IMR-90 (cell line): ENCODE results near the gene SLC66A1. TPM values are rescaled to one million over a fixed set of nuclear protein-coding genes. Genes with fewer than 3 reads are reported as not detected.

Experiments used
- ATAC-seq: fragments of 200-7000 bp; cut with Tn5 transposase; 2 replicates; pipeline ENCODE4 v1.9.1; 2020; ENCODE audit warnings: low read depth, mild to moderate bottlenecking, moderate library complexity
- BruUV-seq: library from RNA; stranded (reverse); fragments of 400-500 nt; replicated peaks from 2 replicates; lab custom pipeline; 2021; lab: Mats Ljungman, UMichigan
- CTCF ChIA-PET: fragments of 300-600 bp; formaldehyde crosslinking; extraction: SDS; loops from one replicate; lab custom pipeline; 2021; ENCODE audit warnings: antibody characterized with exemption; lab: Yijun Ruan, JAX
- POLR2A ChIA-PET: fragments of 300-600 bp; sonication (Branson Sonifier 250); formaldehyde crosslinking; loops from one replicate; lab custom pipeline; 2022; ENCODE audit warnings: antibody characterized with exemption; ENCODE audit not compliant: unreplicated experiment; lab: Charles Lee
- DNase-seq: peaks from one replicate; pipeline ENCODE4 v3.0.0; 2013
- H2AFZ ChIP-seq: replicated peaks from 2 replicates; pipeline ENCODE3; 2013; ENCODE audit warnings: low read length, mild to moderate bottlenecking; ENCODE audit not compliant: poor library complexity
- H2AK5ac ChIP-seq: 2 replicates; pipeline ENCODE4 v1.6.1; 2013; ENCODE audit warnings: low read depth, low read length, inconsistent platforms
- H2AK9ac ChIP-seq: replicated peaks from 2 replicates; pipeline ENCODE3; 2013; ENCODE audit warnings: mild to moderate bottlenecking, low read depth, low read length, moderate library complexity; ENCODE audit not compliant: poor library complexity
- H2BK120ac ChIP-seq: 2 replicates; pipeline ENCODE4 v1.6.1; 2013; ENCODE audit warnings: low read depth, low read length, inconsistent platforms
- H2BK15ac ChIP-seq: 3 replicates; pipeline ENCODE4 v1.6.1; 2013; ENCODE audit warnings: low read depth, low read length, inconsistent platforms
- H2BK20ac ChIP-seq: 2 replicates; pipeline ENCODE4 v1.6.1; 2013; ENCODE audit warnings: low read depth, mild to moderate bottlenecking, inconsistent platforms, low read length, moderate library complexity
- H2BK5ac ChIP-seq: 2 replicates; pipeline ENCODE4 v1.6.1; 2013; ENCODE audit warnings: mild to moderate bottlenecking, low read depth, low read length, inconsistent platforms; ENCODE audit not compliant: poor library complexity, severe bottlenecking
- H3K14ac ChIP-seq: replicated peaks from 2 replicates; pipeline ENCODE4 v1.6.1; 2013; ENCODE audit warnings: low read depth, low read length, inconsistent platforms
- H3K18ac ChIP-seq: 2 replicates; pipeline ENCODE4 v1.6.1; 2013; ENCODE audit warnings: low read depth, low read length, control low read depth
- H3K23ac ChIP-seq: 2 replicates; pipeline ENCODE4 v1.6.1; 2013; ENCODE audit warnings: low read depth, low read length, inconsistent platforms
- H3K27ac ChIP-seq: 2 replicates; pipeline ENCODE4 v1.5.1; 2013; ENCODE audit warnings: mild to moderate bottlenecking, control low read depth, low read length; ENCODE audit not compliant: insufficient read depth
- H3K27me3 ChIP-seq: 2 replicates; pipeline ENCODE4 v1.6.1; 2013; ENCODE audit warnings: low read length; ENCODE audit not compliant: control insufficient read depth, insufficient read depth
- H3K36me3 ChIP-seq: 2 replicates; pipeline ENCODE4 v1.6.1; 2013; ENCODE audit warnings: low read length, mixed read lengths; ENCODE audit not compliant: control insufficient read depth, insufficient read depth
- H3K4ac ChIP-seq: 2 replicates; pipeline ENCODE4 v1.6.1; 2013; ENCODE audit warnings: low read depth, low read length, inconsistent platforms
- H3K4me1 ChIP-seq: 2 replicates; pipeline ENCODE4 v1.6.1; 2013; ENCODE audit warnings: low read length, mixed read lengths; ENCODE audit not compliant: control insufficient read depth, insufficient read depth
- H3K4me2 ChIP-seq: 2 replicates; pipeline ENCODE4 v1.6.1; 2013; ENCODE audit warnings: low read depth, mild to moderate bottlenecking, control low read depth, low read length, moderate library complexity
- H3K4me3 ChIP-seq: 2 replicates; pipeline ENCODE4 v1.5.1; 2013; ENCODE audit warnings: low read depth, mild to moderate bottlenecking, control low read depth, low read length, moderate library complexity; ENCODE audit not compliant: insufficient read depth
- H3K56ac ChIP-seq: 2 replicates; pipeline ENCODE4 v1.6.1; 2013; ENCODE audit warnings: low read length, inconsistent platforms; ENCODE audit not compliant: insufficient read depth; ENCODE audit errors: extremely low read depth
- H3K79me1 ChIP-seq, 2 experiments: 2 replicates each; pipeline ENCODE4 v1.6.1; 2013; ENCODE audit warnings: low read length in 2 of 2, inconsistent platforms in 1 of 2, low read depth in 1 of 2
- H3K9ac ChIP-seq: 2 replicates; pipeline ENCODE4 v1.6.1; 2013; ENCODE audit warnings: low read depth, low read length, control low read depth
- H3K9me1 ChIP-seq: 2 replicates; pipeline ENCODE4 v1.6.1; 2013; ENCODE audit warnings: low read length, inconsistent platforms; ENCODE audit not compliant: insufficient read depth
- H3K9me3 ChIP-seq: 2 replicates; pipeline ENCODE4 v1.6.1; 2013; ENCODE audit warnings: low read length; ENCODE audit not compliant: control insufficient read depth, insufficient read depth
- H4K20me1 ChIP-seq: 2 replicates; pipeline ENCODE4 v1.6.1; 2013; ENCODE audit warnings: low read length, inconsistent platforms; ENCODE audit not compliant: insufficient read depth
- H4K5ac ChIP-seq: 2 replicates; pipeline ENCODE4 v1.6.1; 2013; ENCODE audit warnings: mild to moderate bottlenecking, low read depth, low read length, control low read depth
- H4K8ac ChIP-seq, 2 experiments: 2 replicates each; pipeline ENCODE4 v1.6.1; 2013; ENCODE audit warnings: low read depth in 2 of 2, low read length in 2 of 2, control low read depth in 1 of 2, inconsistent platforms in 1 of 2
- H4K91ac ChIP-seq: 2 replicates; pipeline ENCODE4 v1.6.1; 2013; ENCODE audit warnings: low read depth, low read length, inconsistent platforms; ENCODE audit not compliant: insufficient read depth
- BHLHE40 ChIP-seq: fragments of 150-350 bp; IDR thresholded peaks from 2 replicates; pipeline ENCODE4 v1.6.1; 2016; ENCODE audit warnings: mild to moderate bottlenecking, low read depth, low read length
- CEBPB ChIP-seq: IDR thresholded peaks from 2 replicates; pipeline ENCODE4 v1.6.1; 2012; ENCODE audit warnings: low read depth, low read length, improper control_type of control experiment
- CHD1 ChIP-seq: IDR thresholded peaks from 2 replicates; pipeline ENCODE4 v1.6.1; 2012; ENCODE audit warnings: low read depth, low read length, improper control_type of control experiment
- CTCF ChIP-seq: conservative IDR thresholded peaks from 2 replicates; pipeline ENCODE4 v1.5.1; 2012; ENCODE audit warnings: mild to moderate bottlenecking, low read depth, low read length, improper control_type of control experiment
- FOS ChIP-seq: fragments of 150-350 bp; IDR thresholded peaks from 2 replicates; pipeline ENCODE4 v1.6.1; 2016; ENCODE audit warnings: low read depth, low read length
- MAFK ChIP-seq: IDR thresholded peaks from 2 replicates; pipeline ENCODE4 v1.6.1; 2012; ENCODE audit warnings: low read depth, low read length, improper control_type of control experiment
- MAZ ChIP-seq: IDR thresholded peaks from 2 replicates; pipeline ENCODE4 v1.6.1; 2012; ENCODE audit warnings: low read depth, mild to moderate bottlenecking, low read length, improper control_type of control experiment, moderate library complexity, borderline replicate concordance
- MXI1 ChIP-seq: IDR thresholded peaks from 2 replicates; pipeline ENCODE4 v1.6.1; 2012; ENCODE audit warnings: low read depth, mild to moderate bottlenecking, low read length, moderate library complexity, borderline replicate concordance
- NFE2L2 ChIP-seq: fragments of 150-350 bp; IDR thresholded peaks from 2 replicates; pipeline ENCODE4 v1.6.1; 2016; ENCODE audit warnings: low read depth, mild to moderate bottlenecking, low read length
- POLR2A ChIP-seq: IDR thresholded peaks from 2 replicates; pipeline ENCODE4 v1.6.1; 2012; ENCODE audit warnings: mild to moderate bottlenecking, low read depth, low read length
- RAD21 ChIP-seq: IDR thresholded peaks from 2 replicates; pipeline ENCODE4 v1.6.1; 2012; ENCODE audit warnings: low read length, improper control_type of control experiment
- RCOR1 ChIP-seq: IDR thresholded peaks from 2 replicates; pipeline ENCODE4 v1.6.1; 2012; ENCODE audit warnings: mild to moderate bottlenecking, low read length, improper control_type of control experiment; ENCODE audit not compliant: insufficient replicate concordance
- RFX5 ChIP-seq: IDR thresholded peaks from 2 replicates; pipeline ENCODE4 v1.8.0; 2012; ENCODE audit warnings: low read depth, mild to moderate bottlenecking, low read length, moderate library complexity
- SMC3 ChIP-seq: fragments of 150-350 bp; IDR thresholded peaks from 2 replicates; pipeline ENCODE4 v1.6.1; 2016; ENCODE audit warnings: low read depth, mild to moderate bottlenecking, antibody characterized with exemption, low read length, moderate library complexity
- WGBS, 2 experiments: methylation state at CpG; one replicate each; pipeline versions ENCODE4 v1.1.5 to v1.1.7; 2013; ENCODE audit warnings: missing lambda C conversion rate in 2 of 2; ENCODE audit not compliant: insufficient read length in 1 of 2; ENCODE audit errors: extremely low coverage in 2 of 2; 5-methylcytosine and 5-hydroxymethylcytosine counted together
- dilution Hi-C: fragments of 300-500 bp; cut with HindIII; formaldehyde crosslinking; loops from one replicate; pipeline ENCODE4 v1.14.3; 2018; ENCODE audit warnings: low sequenced_read_pairs; ENCODE audit not compliant: unreplicated experiment
- in situ Hi-C: fragments of 300-500 bp; cut with MboI; formaldehyde crosslinking; loops from 3 replicates; pipeline ENCODE4 v1.14.3; 2019; ENCODE audit warnings: low sequenced_read_pairs, inconsistent platforms, mixed read lengths
- intact Hi-C: fragments of 100-400 bp; cut with micrococcal nuclease; formaldehyde crosslinking; loops from 2 replicates; pipeline ENCODE4 v1.10.0; 2022
- polyA plus RNA-seq, 3 experiments: library from polyadenylated mRNA; depleted of rRNA; stranded (reverse); fragments of >200 nt; gene quantifications; 2 replicates each; pipeline ENCODE4 v1.2.3, GENCODE V29; 2012; ENCODE audit warnings: low replicate concordance in 1 of 3
- total RNA-seq: library from RNA; depleted of rRNA; stranded (reverse); fragments of >200 nt; gene quantifications from 2 replicates; pipeline ENCODE4 v1.2.3, GENCODE V29; 2012
- TF ChIP-seq, protein P1 (sequence below): fragments of 150-350 bp; IDR thresholded peaks from 2 replicates; pipeline ENCODE4 v1.6.1; 2017; ENCODE audit warnings: mild to moderate bottlenecking, antibody characterized with exemption, low read length, low read depth

Gene SLC66A1
- total and polyA plus RNA-seq, 2 of the 4 experiments (the other 2 are of a cell fraction) = 6.8 to 18.9 TPM

GRCh38 chr1:19343617-19344350 lies 31.7 kb downstream of the SLC66A1 start:
- H3K18ac ChIP-seq = no peak overlapping the region
- no peak overlapping the region for H2AK5ac ChIP-seq
- POLR2A ChIA-PET = no interaction called here
- H3K9me1 ChIP-seq = peaks cover 6% of the 10 kb centered on the region; the same call in 1 of the 2 replicates
- 84% methylated on average over 7 of the region's 20 CpGs; no CpG with 5 or more reads in 1 of the 2 experiments for WGBS, 2 experiments
- H3K36me3 ChIP-seq = peaks cover 75% of the 10 kb centered on the region
- no peak overlapping the region for H3K23ac ChIP-seq
- H2AFZ ChIP-seq = no peak overlapping the region
- no peaks in the 10 kb centered on the region for H3K9me3 ChIP-seq
- no peak overlapping the region for H3K9ac ChIP-seq
- in situ Hi-C loops (loop anchor here (5.0 kb wide), 1 partner anchor 304 kb away; no protein-coding TSS in a partner anchor), intact Hi-C loops (loop anchor here (1.0 kb wide), 1 partner anchor 308 kb away; no protein-coding TSS in a partner anchor), dilution Hi-C loops (no loop called here)
- H3K27me3 ChIP-seq = no peaks in the 10 kb centered on the region
- no peak overlapping the region for H4K8ac ChIP-seq
- H2BK120ac ChIP-seq = no peak overlapping the region
- H3K79me1 ChIP-seq = peaks cover 14 to 46% of the 10 kb centered on the region in 2 experiments
- H3K27ac ChIP-seq = no peak overlapping the region
- H3K4me1 ChIP-seq = no peaks in the 10 kb centered on the region; the same call in 1 of the 2 replicates
- no peak overlapping the region for H4K5ac ChIP-seq
- H3K56ac ChIP-seq = no peak overlapping the region
- no peak overlapping the region for H3K4me2 ChIP-seq
- no TSS peak for BruUV-seq
- H3K4me3 ChIP-seq = no peak overlapping the region
- no peak overlapping the region for H3K14ac ChIP-seq
- no peak overlapping the region for H4K91ac ChIP-seq
- H2BK15ac ChIP-seq = no peak overlapping the region
- no peak overlapping the region for H2BK20ac ChIP-seq
- ATAC-seq (no peak), DNase-seq (no peak)
- CTCF ChIA-PET = interaction anchor here (1.3 to 1.4 kb wide), 2 partner anchors 42 to 307 kb away, joined by 5 to 6 read pairs; no protein-coding TSS in a partner anchor
- H3K4ac ChIP-seq = no peak overlapping the region
- H4K20me1 ChIP-seq = peaks cover 43% of the 10 kb centered on the region
- no peak overlapping the region for H2AK9ac ChIP-seq
- H2BK5ac ChIP-seq = no peak overlapping the region
- TF ChIP-seq CEBPB (no peak), MAZ (no peak), RAD21 (no peak), BHLHE40 (no peak), FOS (no peak), RFX5 (no peak), RCOR1 (no peak), MAFK (no peak), POLR2A (no peak), MXI1 (no peak), SMC3 (no peak), CHD1 (no peak), NFE2L2 (no peak), CTCF (no peak)
- TF ChIP-seq, protein P1, sequence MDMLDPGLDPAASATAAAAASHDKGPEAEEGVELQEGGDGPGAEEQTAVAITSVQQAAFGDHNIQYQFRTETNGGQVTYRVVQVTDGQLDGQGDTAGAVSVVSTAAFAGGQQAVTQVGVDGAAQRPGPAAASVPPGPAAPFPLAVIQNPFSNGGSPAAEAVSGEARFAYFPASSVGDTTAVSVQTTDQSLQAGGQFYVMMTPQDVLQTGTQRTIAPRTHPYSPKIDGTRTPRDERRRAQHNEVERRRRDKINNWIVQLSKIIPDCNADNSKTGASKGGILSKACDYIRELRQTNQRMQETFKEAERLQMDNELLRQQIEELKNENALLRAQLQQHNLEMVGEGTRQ = no peak
